Stimulated activated CD4-positive, alpha-beta T cell treated with anti-CD3 and anti-CD28 coated beads, Interleukin-12 subunit alpha, Interleukin-12 subunit beta, amount 100 ng/mL, for 48 hours (primary cell): ENCODE results near the gene HTRA3.

Experiments used
- DNase-seq, 3 donors: peaks; one replicate each; pipeline ENCODE4 v3.0.0-alpha.2; 2020; ENCODE audit warnings: low read depth in 2 of 3, low spot score in 1 of 3

The HTRA3 gene

DNA sequence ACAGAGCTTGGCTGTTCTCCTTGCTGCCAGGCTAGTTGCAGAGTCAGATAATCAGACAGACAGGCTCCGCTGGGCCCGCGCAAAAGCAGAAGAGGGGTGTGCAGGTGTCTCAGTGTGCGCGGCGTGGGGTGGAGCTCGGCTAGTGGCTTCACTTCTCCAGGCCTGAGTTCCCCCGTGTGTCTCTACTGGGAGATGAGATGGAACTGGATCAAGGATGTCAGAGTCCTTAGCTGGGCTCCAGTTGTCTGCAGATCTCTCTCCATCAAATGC lies 21.1 kb downstream of the HTRA3 start:
- no peak for DNase-seq

GRCh38 chr4:8291036-8291682 lies 21.6 kb downstream of the HTRA3 start:
- DNase-seq = no peak

DNA sequence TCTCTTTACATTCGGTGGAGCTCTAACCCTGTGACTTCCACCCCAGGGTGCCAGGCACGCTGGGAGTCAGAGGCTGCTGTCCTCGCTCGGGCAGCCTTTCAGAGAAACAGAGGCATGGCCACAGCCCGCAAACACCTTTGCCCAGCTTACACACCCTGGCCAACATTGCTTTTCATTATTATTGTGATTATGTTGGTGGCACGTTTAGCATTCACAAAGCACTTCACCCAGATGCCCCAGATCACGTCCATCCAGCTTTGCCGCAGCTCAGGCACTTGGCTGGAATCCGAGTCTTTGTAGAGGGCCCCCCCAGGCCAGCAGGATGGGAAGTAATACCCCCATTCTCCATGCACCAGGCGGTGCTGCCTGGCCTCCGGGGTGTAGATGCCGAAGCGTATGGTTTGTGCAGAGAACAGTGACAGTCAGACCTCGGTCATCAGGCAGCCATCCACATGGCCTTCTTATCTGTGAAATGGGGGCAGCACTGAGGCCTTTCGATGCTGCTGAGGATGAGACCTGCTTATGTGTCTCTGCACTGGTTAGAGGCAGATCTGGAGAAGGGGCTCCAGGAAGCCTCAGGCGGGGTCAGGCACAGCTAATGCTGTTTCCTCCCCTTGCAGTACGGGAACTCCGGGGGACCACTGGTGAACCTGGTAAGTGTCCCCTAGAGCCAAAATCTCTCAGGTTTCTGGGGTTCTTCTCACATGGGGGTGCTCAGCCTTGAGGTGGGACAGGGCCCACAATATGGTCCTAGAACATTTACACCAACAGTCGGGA lies 22.3 kb downstream of the HTRA3 start:
- DNase-seq = no peak

GRCh38 chr4:8292478-8293107 lies 23.0 kb downstream of the HTRA3 start:
- DNase-seq = no peak

GRCh38 chr4:8293131-8293975 lies 23.8 kb downstream of the HTRA3 start:
- no peak for DNase-seq

DNA sequence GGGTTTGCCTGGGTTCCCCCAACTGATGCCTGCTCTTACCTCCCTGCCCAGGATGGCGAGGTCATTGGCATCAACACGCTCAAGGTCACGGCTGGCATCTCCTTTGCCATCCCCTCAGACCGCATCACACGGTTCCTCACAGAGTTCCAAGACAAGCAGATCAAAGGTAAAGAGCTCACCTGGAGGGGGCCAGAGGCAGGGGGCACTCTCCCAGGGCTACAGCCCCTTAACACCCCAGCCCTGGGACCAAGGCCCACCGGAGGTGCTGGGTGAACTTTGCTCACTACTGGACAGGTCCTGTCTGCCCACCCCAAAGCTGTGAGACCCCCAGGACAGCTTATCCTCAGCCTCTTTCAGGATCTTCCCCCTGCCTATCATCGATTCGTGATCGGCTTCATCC lies 24.5 kb downstream of the HTRA3 start:
- no peak for DNase-seq

DNA sequence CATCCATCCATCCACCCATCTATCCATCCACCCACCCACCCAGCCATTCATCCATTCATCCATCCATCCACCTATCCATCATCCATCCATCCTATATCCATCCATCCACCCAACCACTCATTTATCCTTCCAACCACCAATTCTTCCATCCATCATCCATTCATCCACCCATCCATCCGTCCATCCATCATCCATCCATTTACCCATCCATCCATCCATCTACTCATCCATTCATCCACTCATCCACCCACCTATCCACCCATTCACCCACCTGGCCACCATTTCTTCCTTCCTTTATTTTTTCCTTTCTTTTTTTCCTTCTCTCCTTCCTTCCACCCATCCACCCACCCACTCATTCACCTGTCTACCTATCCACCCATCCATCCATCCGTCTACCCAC lies 25.2 kb downstream of the HTRA3 start:
- DNase-seq = no peak

GRCh38 chr4:8295471-8295870 lies 25.9 kb downstream of the HTRA3 start:
- no peak for DNase-seq

- DNase-seq = no peak
These were observed 26.9 kb downstream of the HTRA3 start for GRCh38 chr4:8296491-8296890.

- no peak for DNase-seq
These were observed 27.6 kb downstream of the HTRA3 start for GRCh38 chr4:8297141-8297601.

DNA sequence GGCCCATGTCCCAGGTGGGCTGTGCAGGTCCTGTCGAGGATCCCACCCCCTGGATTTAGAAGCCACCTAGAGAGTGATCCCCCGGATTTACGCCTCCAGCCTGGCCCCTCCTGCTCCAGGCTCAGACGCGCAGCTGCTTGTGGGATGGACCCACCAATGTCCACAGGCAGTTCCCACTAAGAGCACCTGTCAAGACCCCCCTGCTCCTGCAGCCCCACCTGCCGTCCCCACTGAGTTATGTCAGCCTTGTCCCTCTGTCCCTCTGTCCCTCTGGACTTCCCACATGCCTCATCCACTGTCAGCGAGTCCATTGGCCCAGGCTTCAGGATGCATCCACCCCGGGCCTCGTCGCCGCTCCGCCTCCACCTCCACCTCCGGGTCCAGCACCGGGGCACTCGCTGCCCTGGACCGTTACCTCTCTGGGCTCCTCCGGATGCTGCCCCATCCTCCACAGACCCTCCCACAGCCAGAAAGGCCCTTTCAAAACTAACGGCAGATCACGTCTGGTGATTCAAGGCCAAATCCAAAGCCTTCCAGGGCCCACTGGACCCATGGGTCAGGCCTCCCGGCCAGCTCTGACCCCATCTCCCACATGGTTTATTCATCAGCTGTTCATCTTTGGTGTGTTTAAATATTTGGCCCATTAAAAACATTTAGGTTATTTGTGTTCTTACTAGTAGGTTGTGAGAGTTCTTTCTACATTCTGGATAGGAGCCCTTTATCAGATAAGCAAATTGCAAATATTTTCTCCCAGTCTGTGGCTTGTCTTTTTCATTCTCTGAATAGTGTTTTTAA lies 28.3 kb downstream of the HTRA3 start:
- no peak for DNase-seq

GRCh38 chr4:8300832-8301231 lies 31.3 kb downstream of the HTRA3 start:
- no peak for DNase-seq

- no peak for DNase-seq
These were observed 32.5 kb downstream of the HTRA3 start for GRCh38 chr4:8301851-8302730.

- no peak for DNase-seq
These were observed 33.5 kb downstream of the HTRA3 start for GRCh38 chr4:8303081-8303480.

DNA sequence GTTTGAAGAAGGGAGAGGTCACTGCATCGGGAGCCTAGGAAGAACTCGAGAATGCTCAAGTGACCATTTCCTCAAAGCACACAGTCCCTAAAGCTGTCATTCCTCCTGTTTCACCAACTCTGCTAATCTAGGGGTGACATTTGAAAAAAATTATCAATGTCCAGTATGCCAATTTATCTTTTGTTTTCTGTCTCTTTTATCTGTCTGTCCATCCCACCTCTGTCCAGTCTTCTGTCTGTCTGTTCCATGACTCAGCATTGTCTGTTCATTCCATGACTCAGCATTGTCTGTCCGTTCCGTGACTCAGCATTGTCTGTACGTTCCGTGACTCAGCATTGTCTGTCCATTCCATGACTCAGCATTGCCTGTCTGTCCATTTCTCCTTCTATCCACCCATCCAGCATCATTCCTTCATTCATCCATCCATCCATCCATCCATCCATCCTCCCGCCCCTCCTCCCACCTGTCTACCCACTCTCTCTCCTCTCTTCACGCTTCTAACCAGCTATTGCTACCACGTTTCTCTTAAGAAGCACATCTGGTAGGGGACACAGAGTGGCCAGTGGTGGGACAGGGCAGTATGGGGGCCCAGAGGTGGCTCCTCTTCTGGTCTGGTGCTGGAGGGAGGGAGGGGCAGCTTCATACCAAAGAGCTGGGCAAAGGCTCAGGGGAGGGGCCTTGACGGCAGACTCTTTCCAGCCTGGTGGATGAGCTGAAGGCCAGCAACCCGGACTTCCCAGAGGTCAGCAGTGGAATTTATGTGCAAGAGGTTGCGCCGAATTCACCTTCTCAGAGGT lies 34.1 kb downstream of the HTRA3 start:
- no peak for DNase-seq

DNA sequence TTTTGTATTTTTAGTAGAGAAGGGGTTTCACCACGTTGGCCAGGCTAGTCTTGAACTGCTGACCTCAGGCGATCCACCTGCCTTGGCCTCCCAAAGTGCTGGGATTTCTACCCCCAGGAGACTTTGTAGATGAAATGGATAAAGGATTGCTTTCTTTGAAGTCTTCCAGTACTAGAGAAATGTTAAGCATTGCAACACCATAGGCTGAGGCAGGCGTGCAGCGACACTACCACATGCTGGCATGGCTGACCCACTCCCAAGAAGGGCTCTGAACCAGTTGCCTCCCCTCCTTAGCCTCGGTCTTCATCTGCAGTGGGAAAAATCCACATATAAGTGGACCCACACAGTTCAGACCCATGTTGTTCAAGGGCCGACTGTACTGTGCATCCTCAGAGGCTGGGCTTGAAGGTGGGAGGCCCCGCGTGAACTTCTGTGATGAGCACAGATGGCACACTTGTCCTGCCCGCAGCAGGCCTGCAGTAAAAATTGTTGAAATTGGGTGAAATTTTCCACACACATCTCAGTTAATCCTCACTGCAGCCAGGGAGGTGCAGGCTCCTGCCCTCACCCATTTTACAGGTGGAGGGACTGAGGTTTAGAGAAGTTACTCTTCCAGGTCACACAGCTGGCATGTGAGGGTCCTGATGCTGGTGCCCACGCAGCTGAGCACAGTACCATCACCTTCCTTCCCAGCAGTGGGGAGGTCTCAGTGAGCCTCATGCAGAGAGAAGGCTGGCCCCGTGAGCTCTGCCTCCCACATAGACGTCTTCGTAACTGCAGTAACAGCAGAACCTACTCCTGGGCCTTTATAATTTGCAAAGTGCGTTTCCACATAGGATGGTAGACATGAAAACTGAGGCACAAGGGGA lies 35.5 kb downstream of the HTRA3 start:
- no peak for DNase-seq

- DNase-seq = no peak
These were observed 36.4 kb downstream of the HTRA3 start for GRCh38 chr4:8305851-8306471.
